ENCODE measurements around the gene FA2H. TPM values are rescaled to one million over a fixed set of nuclear protein-coding genes. Genes with fewer than 3 reads are reported as not detected.

The FA2H gene
- total RNA-seq, 1 donor from 2014 or later: not detected

Other genes starting within 250 kb of the FA2H start
- gene GLG1, start 167.7 kb downstream of the FA2H start, total RNA-seq: 110 TPM
- 5.8 TPM for gene RFWD3, start 107.9 kb downstream of the FA2H start, total RNA-seq
- gene MLKL, start 74.0 kb downstream of the FA2H start, total RNA-seq: 4.9 TPM
- 48.8 TPM for gene WDR59, start 210.3 kb upstream of the FA2H start, total RNA-seq
- gene ZNRF1, start 224.2 kb upstream of the FA2H start, total RNA-seq: 31.3 TPM

Measured in cardiac septum (tissue), 1 donor.